GM18907 (cell line): ENCODE data around the gene PIGC.

Experiments
- ATAC-seq: cut with Tn5 transposase; IDR thresholded peaks from one replicate; pipeline ENCODE4 v1.9.1; 2021; ENCODE audit warnings: mild to moderate bottlenecking, moderate library complexity; ENCODE audit not compliant: unreplicated experiment

The PIGC gene

GRCh38 chr1:172399756-172400721 is 43.8 kb downstream of the PIGC start:
- no peak for ATAC-seq

GRCh38 chr1:172398970-172399755 is 44.7 kb downstream of the PIGC start:
- ATAC-seq, result no peak

- ATAC-seq, result no peak
These were observed 45.7 kb downstream of the PIGC start for GRCh38 chr1:172398193-172398592.

GRCh38 chr1:172397633-172398032 is 46.2 kb downstream of the PIGC start:
- ATAC-seq, result no peak

- no peak for ATAC-seq
These were observed 46.6 kb downstream of the PIGC start for GRCh38 chr1:172397221-172397620.

GRCh38 chr1:172395576-172395975 is 48.3 kb downstream of the PIGC start:
- no peak for ATAC-seq

- no peak for ATAC-seq
These were observed 49.1 kb downstream of the PIGC start for GRCh38 chr1:172394811-172395210.

GRCh38 chr1:172394141-172394751 is 49.6 kb downstream of the PIGC start:
- ATAC-seq, result peak; percentile 81

GRCh38 chr1:172393354-172393753 is 50.5 kb downstream of the PIGC start:
- ATAC-seq, result no peak

GRCh38 chr1:172391976-172392375 is 51.9 kb downstream of the PIGC start:
- no peak for ATAC-seq
